Measurements from ENCODE around the gene AP2B1.

The AP2B1 gene

DNA sequence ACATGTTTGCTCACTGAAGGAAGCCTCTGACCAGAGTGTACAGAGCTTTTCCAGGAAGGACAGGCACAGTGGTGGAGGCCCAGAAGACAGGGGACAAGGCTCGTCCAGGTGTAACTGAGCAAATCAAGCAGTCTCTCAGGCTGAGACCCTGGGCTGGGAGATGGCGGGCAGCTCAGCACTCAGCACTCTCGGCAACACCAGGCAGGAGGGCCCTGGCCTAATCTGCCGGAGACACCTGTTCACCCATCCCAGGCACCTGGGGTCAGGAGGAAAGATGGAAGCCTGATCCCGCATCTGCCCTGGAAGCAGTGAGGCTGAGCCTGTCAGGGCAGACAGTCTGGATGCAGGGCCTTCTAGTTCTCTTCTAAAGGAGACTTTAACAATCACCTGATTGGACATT lies 149.1 kb downstream of the AP2B1 start:
- TF ChIP-seq, protein P1, sequence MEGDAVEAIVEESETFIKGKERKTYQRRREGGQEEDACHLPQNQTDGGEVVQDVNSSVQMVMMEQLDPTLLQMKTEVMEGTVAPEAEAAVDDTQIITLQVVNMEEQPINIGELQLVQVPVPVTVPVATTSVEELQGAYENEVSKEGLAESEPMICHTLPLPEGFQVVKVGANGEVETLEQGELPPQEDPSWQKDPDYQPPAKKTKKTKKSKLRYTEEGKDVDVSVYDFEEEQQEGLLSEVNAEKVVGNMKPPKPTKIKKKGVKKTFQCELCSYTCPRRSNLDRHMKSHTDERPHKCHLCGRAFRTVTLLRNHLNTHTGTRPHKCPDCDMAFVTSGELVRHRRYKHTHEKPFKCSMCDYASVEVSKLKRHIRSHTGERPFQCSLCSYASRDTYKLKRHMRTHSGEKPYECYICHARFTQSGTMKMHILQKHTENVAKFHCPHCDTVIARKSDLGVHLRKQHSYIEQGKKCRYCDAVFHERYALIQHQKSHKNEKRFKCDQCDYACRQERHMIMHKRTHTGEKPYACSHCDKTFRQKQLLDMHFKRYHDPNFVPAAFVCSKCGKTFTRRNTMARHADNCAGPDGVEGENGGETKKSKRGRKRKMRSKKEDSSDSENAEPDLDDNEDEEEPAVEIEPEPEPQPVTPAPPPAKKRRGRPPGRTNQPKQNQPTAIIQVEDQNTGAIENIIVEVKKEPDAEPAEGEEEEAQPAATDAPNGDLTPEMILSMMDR (IDR thresholded peaks at IDR 0.05): no peak
- DNase-seq (ENCODE audit: low spot score): no peak

GRCh38 chr17:35738519-35739133 lies 151.5 kb downstream of the AP2B1 start:
- H3K4me3 ChIP-seq: no peak overlapping the region
- H3K27ac ChIP-seq: no peak overlapping the region
- DNase-seq (ENCODE audit: low spot score): peak; percentile 53
- TF ChIP-seq, protein P1 (IDR thresholded peaks at IDR 0.05): no peak

More for the DNA sequence above, 149.1 kb downstream of the AP2B1 start:
- Histone ChIP-seq H3K4me3 (no peak overlapping the region), H3K27ac (no peak overlapping the region)

DNA sequence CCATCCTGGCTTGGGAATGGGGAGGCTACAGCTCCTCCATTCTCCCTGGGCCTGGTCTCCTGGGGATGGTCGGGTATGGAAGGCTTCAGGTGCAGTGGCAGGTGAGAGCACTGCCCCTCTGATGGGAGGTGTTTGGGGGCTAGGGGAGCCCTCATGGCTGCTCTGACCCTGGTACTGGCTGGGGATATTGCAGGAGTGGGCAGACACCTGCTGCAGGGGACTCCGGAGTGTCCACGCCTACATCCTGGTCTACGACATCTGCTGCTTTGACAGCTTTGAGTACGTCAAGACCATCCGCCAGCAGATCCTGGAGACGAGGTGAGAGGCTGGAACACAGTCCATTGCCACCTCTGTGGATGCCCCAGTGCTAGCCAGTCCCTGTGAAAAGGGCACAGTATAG lies 153.1 kb downstream of the AP2B1 start:
- no peak overlapping the region for H3K4me3 ChIP-seq
- no peak overlapping the region for H3K27ac ChIP-seq
- TF ChIP-seq, protein P1 (IDR thresholded peaks at IDR 0.05): no peak
- DNase-seq (ENCODE audit: low spot score): no peak

GRCh38 chr17:35740997-35741931 lies 154.1 kb downstream of the AP2B1 start:
- TF ChIP-seq, protein P1 (IDR thresholded peaks at IDR 0.05): no peak
- Histone ChIP-seq H3K27ac (no peak overlapping the region), H3K4me3 (peak overlapping the region; percentile 41)
- no peak for DNase-seq (ENCODE audit: low spot score)

- Histone ChIP-seq H3K27ac (no peak overlapping the region), H3K4me3 (no peak overlapping the region)
- TF ChIP-seq, protein P1 (IDR thresholded peaks at IDR 0.05): no peak
- DNase-seq (ENCODE audit: low spot score): no peak
Observed at GRCh38 chr17:35742496-35742895, 155.4 kb downstream of the AP2B1 start.

DNA sequence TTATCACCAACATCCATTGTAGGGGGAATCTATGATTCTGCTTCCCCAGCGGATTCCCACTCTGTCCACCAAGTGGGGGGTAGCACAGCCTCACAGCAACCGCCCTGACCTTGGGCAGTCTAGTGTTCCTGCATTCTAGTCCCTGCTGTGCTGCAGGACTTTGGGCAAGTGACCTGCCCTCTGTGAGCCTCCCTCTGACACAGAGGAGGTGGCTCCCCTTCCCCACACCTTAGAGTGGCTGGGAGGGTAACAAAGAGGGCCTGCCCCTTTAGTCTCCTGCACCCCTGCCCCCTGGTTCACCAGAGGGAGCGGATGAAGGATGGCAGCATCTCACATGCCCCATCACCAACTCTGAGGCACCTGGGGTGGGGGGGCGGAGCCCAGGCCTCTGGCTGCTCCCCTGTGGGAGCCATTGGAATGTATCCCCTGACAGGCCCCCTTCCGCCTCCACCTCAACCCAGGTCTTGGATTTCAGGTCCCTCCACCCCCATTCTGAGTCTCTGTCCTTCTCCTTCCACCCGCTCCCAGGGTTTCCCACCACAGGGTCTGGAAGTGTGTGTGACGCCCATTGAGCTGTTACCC lies 155.9 kb downstream of the AP2B1 start:
- TF ChIP-seq, protein P1 (IDR thresholded peaks at IDR 0.05): no peak
- Histone ChIP-seq H3K4me3 (no peak overlapping the region), H3K27ac (no peak overlapping the region)
- no peak for DNase-seq (ENCODE audit: low spot score)

All from coronary artery (tissue), 2 donors.